Common myeloid progenitor, CD34-positive (primary cell): ENCODE results near the gene INKA1.

Experiments
- CTCF ChIA-PET: fragments of 350-600 bp; sonication (Branson Sonifier 250); formaldehyde crosslinking; loops from one replicate; lab custom pipeline; 2021; ENCODE audit warnings: antibody characterized with exemption; lab: Charles Lee
- POLR2A ChIA-PET: fragments of 350-600 bp; sonication (Branson Sonifier 250); formaldehyde crosslinking; loops from one replicate; lab custom pipeline; 2021; ENCODE audit warnings: antibody characterized with exemption; lab: Charles Lee
- DNase-seq, 3 donors: peaks; one replicate each; pipeline versions ENCODE4 v3.0.0 to v3.0.0-alpha.2; 2013
- H3K27ac ChIP-seq, 2 experiments: 1 replicate in 1 of 2; 2 replicates in 1 of 2; pipeline ENCODE4 v1.7.0; 2013; ENCODE audit warnings: inconsistent platforms in 2 of 2, low read length in 2 of 2, mild to moderate bottlenecking in 2 of 2, low read depth in 1 of 2, moderate library complexity in 1 of 2; ENCODE audit not compliant: severe bottlenecking in 2 of 2, insufficient read depth in 1 of 2, poor library complexity in 1 of 2
- H3K27me3 ChIP-seq, 5 experiments: replicated peaks in 2 of 5; 1 replicate in 3 of 5; 2 replicates in 2 of 5; pipeline versions ENCODE4 v1.6.1 to v1.7.0; 2013; ENCODE audit warnings: low read length in 4 of 5, mild to moderate bottlenecking in 2 of 5, moderate library complexity in 2 of 5, inconsistent platforms in 1 of 5; ENCODE audit not compliant: insufficient read depth in 5 of 5, control insufficient read depth in 4 of 5
- H3K36me3 ChIP-seq, 4 experiments: 1 replicate in 2 of 4; 2 replicates in 2 of 4; pipeline versions ENCODE4 v1.6.1 to v1.7.0; 2013; ENCODE audit warnings: low read length in 3 of 4, control low read depth in 1 of 4, mild to moderate bottlenecking in 1 of 4; ENCODE audit not compliant: control insufficient read depth in 4 of 4, insufficient read depth in 4 of 4
- H3K4me1 ChIP-seq, 4 experiments: 1 replicate in 3 of 4; 2 replicates in 1 of 4; pipeline versions ENCODE4 v1.6.1 to v1.7.1; 2013; ENCODE audit warnings: low read length in 3 of 4, mild to moderate bottlenecking in 3 of 4, control low read depth in 1 of 4, inconsistent platforms in 1 of 4, moderate library complexity in 1 of 4; ENCODE audit not compliant: control insufficient read depth in 4 of 4, insufficient read depth in 4 of 4; ENCODE audit errors: control extremely low read depth in 1 of 4
- H3K4me3 ChIP-seq, 7 experiments: 1 replicate in 4 of 7; 2 replicates in 3 of 7; pipeline versions ENCODE4 v1.5.1 to v1.7.0; 2013; ENCODE audit warnings: mild to moderate bottlenecking in 7 of 7, low read length in 6 of 7, moderate library complexity in 6 of 7, inconsistent platforms in 2 of 7, low read depth in 2 of 7, control low read depth in 1 of 7; ENCODE audit not compliant: insufficient read depth in 4 of 7, control insufficient read depth in 1 of 7; ENCODE audit errors: extremely low read depth in 1 of 7
- H3K9me3 ChIP-seq, 5 experiments: 1 replicate in 4 of 5; 2 replicates in 1 of 5; pipeline versions ENCODE4 v1.6.1 to v1.7.1; 2013; ENCODE audit warnings: low read length in 4 of 5, mild to moderate bottlenecking in 2 of 5, inconsistent platforms in 1 of 5, low read depth in 1 of 5, moderate library complexity in 1 of 5; ENCODE audit not compliant: control insufficient read depth in 4 of 5, insufficient read depth in 2 of 5; ENCODE audit errors: control extremely low read depth in 1 of 5
- WGBS: methylation state at CpG from one replicate; pipeline ENCODE4 v1.1.5; 2013; ENCODE audit not compliant: insufficient coverage; 5-methylcytosine and 5-hydroxymethylcytosine counted together

INKA1 gene

DNA sequence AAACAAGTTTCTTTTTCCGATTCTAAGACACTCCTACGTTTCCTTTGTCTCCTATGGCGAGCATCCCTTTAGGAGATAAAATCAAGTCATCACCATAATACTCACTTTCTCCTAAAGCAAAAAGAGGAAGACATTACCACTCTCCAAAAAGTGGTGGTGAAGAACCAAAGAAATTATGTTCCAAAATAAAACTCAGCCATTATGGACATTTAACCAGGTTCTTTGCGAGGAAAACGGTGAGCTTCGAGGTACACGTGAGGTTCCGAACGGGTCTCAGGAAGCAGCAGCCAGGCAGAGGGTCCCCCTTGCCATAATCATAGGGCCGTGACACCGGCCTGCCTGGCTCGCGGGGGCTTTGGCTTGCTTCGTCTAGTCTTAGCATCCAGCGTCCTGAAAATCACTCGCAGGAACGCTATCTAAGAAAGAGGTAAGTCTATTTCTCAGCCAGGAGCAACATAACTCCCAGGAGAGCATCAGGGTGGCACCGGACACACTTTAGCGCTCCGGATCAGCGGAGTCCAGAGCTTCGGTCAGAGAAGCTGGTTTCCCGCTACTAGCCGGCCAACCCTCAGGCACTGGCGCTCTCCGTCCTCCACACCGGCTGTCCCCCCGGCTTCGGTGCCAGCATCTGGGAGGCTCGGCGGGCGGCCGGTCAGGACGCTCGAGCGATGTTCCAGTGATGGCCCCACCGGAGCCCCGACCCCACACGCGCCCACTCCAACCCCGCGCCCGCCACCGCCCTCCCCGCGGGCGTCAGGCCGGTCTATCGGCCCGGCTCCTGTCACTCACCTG lies 17.3 kb upstream of the INKA1 start:
- H3K4me3 ChIP-seq = peak overlapping the region; percentile 67 to 93 (median 89)

GRCh38 chr3:49786357-49787181 lies 16.5 kb upstream of the INKA1 start, which contains the start of gene IP6K1:
Gene IP6K1, minus strand, starts transcription at chr3:49786542. Its CDS starts 38,502 bp downstream, at chr3:49748040.
- peak within 1 kb of the TSS; percentile 67 to 93 (median 89) for H3K4me3 ChIP-seq
- ChIA-PET POLR2A (interaction anchor here (0.9 to 2.0 kb wide), 7 partner anchors 11 to 143 kb away, joined by 3 to 11 read pairs (median 3); partner anchors contain the start of genes INKA1 and MON1A), CTCF (interaction anchor here (0.9 to 3.5 kb wide), 7 partner anchors 9 to 302 kb away, joined by 3 to 28 read pairs (median 3); partner anchors contain the start of genes CDHR4, INKA1 and RBM5)
- 2% methylated on average over 54 of the region's 55 CpGs for WGBS
- H3K27ac ChIP-seq = peak within 1 kb of the TSS; percentile 94 to 96
- H3K4me1 ChIP-seq = peaks cover 5 to 40% (median 31%) of the 10 kb centered on the region in 4 experiments
- no peaks in the 10 kb centered on the region for H3K9me3 ChIP-seq
- peaks cover 3 to 16% (median 7%) of the 10 kb centered on the region in 4 experiments for H3K36me3 ChIP-seq
- peak; percentile 100 for DNase-seq
- H3K27me3 ChIP-seq = no peaks in the 10 kb centered on the region

More for the DNA sequence above, 17.3 kb upstream of the INKA1 start:
- Histone ChIP-seq H3K9me3 (no peaks in the 10 kb centered on the region), H3K27me3 (no peaks in the 10 kb centered on the region), H3K4me1 (peaks cover 5 to 40% (median 29%) of the 10 kb centered on the region in 4 experiments), H3K36me3 (peaks cover 7 to 20% (median 13%) of the 10 kb centered on the region in 4 experiments), H3K27ac (peak overlapping the region; percentile 94 to 96)
- DNase-seq = peak in 2 of 3 donors; percentile 66 to 73
- WGBS = under 1% methylated on average over 37 of the region's 50 CpGs
- ChIA-PET POLR2A (interaction anchor here (0.9 to 2.0 kb wide), 7 partner anchors 10 to 144 kb away, joined by 3 to 11 read pairs (median 3); partner anchors contain the start of genes INKA1 and MON1A), CTCF (interaction anchor here (0.7 to 3.5 kb wide), 4 partner anchors 12 to 71 kb away, joined by 3 to 28 read pairs (median 3); partner anchors contain the start of genes CDHR4 and INKA1)

GRCh38 chr3:49787182-49787464 lies 15.9 kb upstream of the INKA1 start:
- CTCF ChIA-PET = interaction anchor here (0.7 to 3.5 kb wide), 6 partner anchors 9 to 302 kb away, joined by 3 to 28 read pairs (median 3); partner anchors contain the start of genes CDHR4, INKA1 and RBM5
- 50% methylated on average over 2 of the region's 3 CpGs for whole genome bisulfite sequencing
- DNase-seq = no peak
- Histone ChIP-seq H3K27ac (peak overlapping the region; percentile 94 to 96), H3K27me3 (no peaks in the 10 kb centered on the region), H3K36me3 (peaks cover 2 to 14% (median 3%) of the 10 kb centered on the region in 4 experiments), H3K4me3 (peak overlapping the region in 5 of 7 experiments; percentile 38 to 93 (median 89)), H3K4me1 (peaks cover 5 to 40% (median 31%) of the 10 kb centered on the region in 4 experiments), H3K9me3 (no peaks in the 10 kb centered on the region)
- POLR2A ChIA-PET = interaction anchor here (2.0 kb wide), 1 partner anchor 16 kb away, joined by 11 read pairs; the partner anchor contains the start of gene INKA1

DNA sequence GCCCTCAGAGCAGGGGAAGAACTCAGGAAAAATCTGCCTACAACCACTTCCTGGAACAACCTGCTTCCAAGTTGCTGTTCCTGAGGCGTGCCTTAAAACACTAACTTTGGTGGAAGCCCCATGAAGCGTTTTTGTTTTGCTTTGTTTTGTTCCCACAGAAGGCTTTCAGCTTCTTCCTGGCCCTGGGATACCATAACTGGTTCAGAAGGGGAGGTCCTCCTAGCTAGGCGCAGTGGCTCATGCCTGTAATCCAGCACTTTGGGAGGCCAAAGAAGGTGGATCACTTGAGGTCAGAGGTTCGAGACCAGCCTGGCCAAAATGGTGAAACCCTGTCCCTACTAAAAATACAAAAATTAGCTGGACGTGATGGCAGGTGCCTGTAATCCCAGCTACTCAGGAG lies 15.5 kb upstream of the INKA1 start:
- POLR2A ChIA-PET = interaction anchor here (2.0 kb wide), 1 partner anchor 15 kb away, joined by 11 read pairs; the partner anchor contains the start of gene INKA1
- CTCF ChIA-PET = interaction anchor here (0.7 to 3.5 kb wide), 8 partner anchors 10 to 301 kb away, joined by 3 to 28 read pairs (median 3); partner anchors contain the start of genes CDHR4, INKA1 and RBM5
- peaks cover 5 to 40% (median 31%) of the 10 kb centered on the region in 4 experiments for H3K4me1 ChIP-seq

DNA sequence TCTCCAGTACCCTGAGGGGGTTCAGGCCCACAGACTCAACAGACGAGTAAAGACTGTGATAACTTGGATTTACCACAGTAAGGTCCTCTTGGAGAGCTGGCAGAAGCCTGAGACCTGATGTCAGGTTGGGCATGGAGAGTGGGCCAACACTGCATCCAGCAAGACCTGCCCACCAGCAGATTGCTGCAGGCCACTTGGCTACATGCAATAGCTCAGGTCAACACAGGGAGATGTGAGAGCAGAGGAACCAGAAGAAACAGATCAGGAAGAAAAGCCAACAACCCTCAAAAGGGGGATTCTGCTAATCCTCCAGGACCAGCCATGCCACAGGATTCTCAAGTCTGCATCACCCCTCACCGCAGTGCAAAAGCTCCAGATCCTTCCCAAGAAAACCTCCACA lies 15.0 kb upstream of the INKA1 start:
- H3K4me1 ChIP-seq = peaks cover 5 to 40% (median 31%) of the 10 kb centered on the region in 4 experiments
- ChIA-PET POLR2A (no interaction called here), CTCF (interaction anchor here (0.6 to 3.5 kb wide), 7 partner anchors 10 to 379 kb away, joined by 3 to 28 read pairs (median 3); partner anchors contain the start of genes CDHR4 and INKA1)
- no peaks in the 10 kb centered on the region for H3K9me3 ChIP-seq
- H3K27ac ChIP-seq = no peak overlapping the region
- no peaks in the 10 kb centered on the region for H3K27me3 ChIP-seq
- no peak for DNase-seq
- 100% methylated on average over 2 of the region's 2 CpGs for WGBS
- H3K36me3 ChIP-seq = peaks cover 0 to 10% (median 2%) of the 10 kb centered on the region in 4 experiments
- H3K4me3 ChIP-seq = no peak overlapping the region

More for the DNA sequence above, 15.5 kb upstream of the INKA1 start:
- DNase-seq = no peak
- H3K36me3 ChIP-seq = peaks cover 0 to 10% (median 2%) of the 10 kb centered on the region in 4 experiments
- 17% methylated on average over 2 of the region's 5 CpGs for whole genome bisulfite sequencing
- no peaks in the 10 kb centered on the region for H3K9me3 ChIP-seq
- peak overlapping the region in 1 of 2 experiments; percentile 96 for H3K27ac ChIP-seq
- H3K4me3 ChIP-seq = peak overlapping the region in 2 of 7 experiments; percentile 83 to 89
- H3K27me3 ChIP-seq = no peaks in the 10 kb centered on the region

- peaks cover 3 to 26% (median 21%) of the 10 kb centered on the region in 4 experiments for H3K4me1 ChIP-seq
- no peak overlapping the region for H3K27ac ChIP-seq
- WGBS = 83% methylated on average over 5 of the region's 9 CpGs
- H3K4me3 ChIP-seq = no peak overlapping the region
- ChIA-PET CTCF (interaction anchor here (1.3 kb wide), 1 partner anchor 48 kb away, joined by 5 read pairs; no protein-coding TSS in a partner anchor), POLR2A (interaction anchor here (0.7 kb wide), 1 partner anchor 122 kb away, joined by 3 read pairs; no protein-coding TSS in a partner anchor)
- no peaks in the 10 kb centered on the region for H3K36me3 ChIP-seq
- H3K9me3 ChIP-seq = no peaks in the 10 kb centered on the region
- no peaks in the 10 kb centered on the region for H3K27me3 ChIP-seq
- DNase-seq = no peak
Measured at GRCh38 chr3:49790626-49791411, 12.2 kb upstream of the INKA1 start.
